Fibroblast of lung (primary cell): ENCODE measurements around the gene CACNG8.

Source experiments
- EZH2 ChIP-seq: IDR thresholded peaks from 2 replicates; pipeline ENCODE4 v1.5.1; 2012; ENCODE audit warnings: low read length, control low read depth, mild to moderate bottlenecking; ENCODE audit errors: missing control alignments
- TF ChIP-seq, protein P1 (sequence below), 2 donors: IDR thresholded peaks in 1 of 2; conservative IDR thresholded peaks in 1 of 2; 1 replicate in 1 of 2; 2 replicates in 1 of 2; pipeline ENCODE4 v1.5.1; 2011 to 2012; ENCODE audit warnings: low read length in 2 of 2, control low read depth in 1 of 2, inconsistent platforms in 1 of 2, low read depth in 1 of 2, mild to moderate bottlenecking in 1 of 2

DNA sequence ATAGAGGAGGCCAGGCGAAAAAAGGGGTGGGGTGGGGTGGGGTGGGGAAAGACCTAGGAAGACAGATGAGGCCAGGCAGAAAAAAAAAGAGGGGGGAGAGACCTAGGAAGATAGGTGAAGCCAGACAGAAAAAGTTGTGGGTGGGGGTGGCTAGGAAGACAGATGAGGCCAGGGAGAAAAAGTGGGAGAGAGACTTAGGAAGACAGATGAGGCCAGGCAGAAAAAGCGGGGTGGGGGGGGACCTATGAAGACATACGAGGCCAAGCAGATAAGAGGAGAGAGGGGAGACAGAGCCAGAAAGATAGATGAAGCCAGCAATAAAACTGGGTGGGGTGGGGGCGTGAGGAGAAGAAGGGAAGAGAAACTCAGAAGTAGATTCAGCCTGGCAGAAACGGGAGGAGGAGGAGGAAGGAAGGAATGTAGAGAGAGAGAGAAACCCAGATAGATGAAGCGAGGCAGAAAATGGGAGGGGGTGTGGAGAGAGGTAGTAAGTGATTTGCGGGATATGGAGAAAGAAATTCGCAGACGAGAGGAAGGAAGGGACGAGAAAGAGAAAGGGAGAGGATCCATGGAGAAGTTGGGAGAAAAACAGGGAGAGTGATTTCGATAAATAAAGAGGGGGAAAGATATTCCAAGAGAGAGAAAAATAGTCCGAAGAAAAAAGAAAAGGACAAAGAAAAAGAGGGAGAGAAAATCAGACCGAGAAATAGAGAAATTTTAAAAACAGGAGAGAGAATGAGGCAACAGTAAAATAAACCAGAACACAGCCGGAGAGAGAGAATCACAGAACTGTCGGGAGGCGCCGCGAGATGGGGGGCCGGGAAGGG, 16.5 kb downstream of the CACNG8 start:
- TF ChIP-seq, protein P1, sequence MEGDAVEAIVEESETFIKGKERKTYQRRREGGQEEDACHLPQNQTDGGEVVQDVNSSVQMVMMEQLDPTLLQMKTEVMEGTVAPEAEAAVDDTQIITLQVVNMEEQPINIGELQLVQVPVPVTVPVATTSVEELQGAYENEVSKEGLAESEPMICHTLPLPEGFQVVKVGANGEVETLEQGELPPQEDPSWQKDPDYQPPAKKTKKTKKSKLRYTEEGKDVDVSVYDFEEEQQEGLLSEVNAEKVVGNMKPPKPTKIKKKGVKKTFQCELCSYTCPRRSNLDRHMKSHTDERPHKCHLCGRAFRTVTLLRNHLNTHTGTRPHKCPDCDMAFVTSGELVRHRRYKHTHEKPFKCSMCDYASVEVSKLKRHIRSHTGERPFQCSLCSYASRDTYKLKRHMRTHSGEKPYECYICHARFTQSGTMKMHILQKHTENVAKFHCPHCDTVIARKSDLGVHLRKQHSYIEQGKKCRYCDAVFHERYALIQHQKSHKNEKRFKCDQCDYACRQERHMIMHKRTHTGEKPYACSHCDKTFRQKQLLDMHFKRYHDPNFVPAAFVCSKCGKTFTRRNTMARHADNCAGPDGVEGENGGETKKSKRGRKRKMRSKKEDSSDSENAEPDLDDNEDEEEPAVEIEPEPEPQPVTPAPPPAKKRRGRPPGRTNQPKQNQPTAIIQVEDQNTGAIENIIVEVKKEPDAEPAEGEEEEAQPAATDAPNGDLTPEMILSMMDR (conservative IDR thresholded peaks at IDR 0.05 in 1 of 2, IDR thresholded peaks at IDR 0.05 in 1 of 2; ENCODE audit: low read depth in 1 of 2, low read length in 2 of 2), result no peak
- TF ChIP-seq EZH2, result no peak
